HEK293 (cell line): ENCODE data around the gene NCKAP5.

ENCODE experiments used
- ZNF24 ChIP-seq: fragments of 450-650 bp; formaldehyde crosslinking; IDR thresholded peaks from 2 replicates; pipeline ENCODE4 v1.5.1; 2016; ENCODE audit warnings: missing biosample characterization, missing genetic modification characterization
- ZNF350 ChIP-seq: fragments of 450-650 bp; formaldehyde crosslinking; IDR thresholded peaks from 2 replicates; pipeline ENCODE4 v1.5.0; 2017; ENCODE audit warnings: missing biosample characterization, mild to moderate bottlenecking, missing genetic modification characterization
- ZNF558 ChIP-seq: fragments of 450-650 bp; formaldehyde crosslinking; IDR thresholded peaks from 2 replicates; pipeline ENCODE4 v1.5.1; 2016; ENCODE audit warnings: missing biosample characterization, missing genetic modification characterization
- TF ChIP-seq, protein P1 (sequence below): fragments of 450-650 bp; formaldehyde crosslinking; IDR thresholded peaks from 2 replicates; pipeline ENCODE4 v1.5.1; 2016; ENCODE audit warnings: missing biosample characterization, missing genetic modification characterization
- TF ChIP-seq, protein P2 (sequence below): sonication (generic); formaldehyde crosslinking; IDR thresholded peaks from 2 replicates; pipeline ENCODE4 v1.8.1; 2022; ENCODE audit warnings: mild to moderate bottlenecking, moderate library complexity, missing genetic modification reagents

DNA sequence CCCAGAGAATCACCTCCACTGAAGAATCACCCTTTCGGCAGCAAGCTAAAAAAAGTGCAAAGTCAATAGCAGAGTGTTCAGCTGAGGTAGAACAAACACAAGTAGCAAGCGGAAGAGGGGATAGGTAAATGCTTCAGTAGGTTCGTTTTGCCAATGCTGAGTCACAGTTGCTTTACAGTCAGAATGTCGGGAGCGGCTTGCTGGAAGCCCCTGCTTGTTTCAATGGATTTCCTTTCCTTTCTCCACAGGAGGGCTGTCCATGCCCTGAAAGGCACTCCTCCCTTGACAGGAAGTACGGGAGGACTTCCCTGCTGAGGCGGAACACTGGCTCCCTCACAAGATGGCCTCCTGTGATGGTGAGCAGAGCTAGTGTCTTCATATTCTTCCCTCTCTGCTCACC, 752.0 kb downstream of the NCKAP5 start:
- TF ChIP-seq, protein P1, sequence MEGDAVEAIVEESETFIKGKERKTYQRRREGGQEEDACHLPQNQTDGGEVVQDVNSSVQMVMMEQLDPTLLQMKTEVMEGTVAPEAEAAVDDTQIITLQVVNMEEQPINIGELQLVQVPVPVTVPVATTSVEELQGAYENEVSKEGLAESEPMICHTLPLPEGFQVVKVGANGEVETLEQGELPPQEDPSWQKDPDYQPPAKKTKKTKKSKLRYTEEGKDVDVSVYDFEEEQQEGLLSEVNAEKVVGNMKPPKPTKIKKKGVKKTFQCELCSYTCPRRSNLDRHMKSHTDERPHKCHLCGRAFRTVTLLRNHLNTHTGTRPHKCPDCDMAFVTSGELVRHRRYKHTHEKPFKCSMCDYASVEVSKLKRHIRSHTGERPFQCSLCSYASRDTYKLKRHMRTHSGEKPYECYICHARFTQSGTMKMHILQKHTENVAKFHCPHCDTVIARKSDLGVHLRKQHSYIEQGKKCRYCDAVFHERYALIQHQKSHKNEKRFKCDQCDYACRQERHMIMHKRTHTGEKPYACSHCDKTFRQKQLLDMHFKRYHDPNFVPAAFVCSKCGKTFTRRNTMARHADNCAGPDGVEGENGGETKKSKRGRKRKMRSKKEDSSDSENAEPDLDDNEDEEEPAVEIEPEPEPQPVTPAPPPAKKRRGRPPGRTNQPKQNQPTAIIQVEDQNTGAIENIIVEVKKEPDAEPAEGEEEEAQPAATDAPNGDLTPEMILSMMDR (tag by site-specific recombination), result no peak
- TF ChIP-seq ZNF558 (tag by site-specific recombination) (no peak), ZNF24 (no peak), ZNF350 (tag by site-specific recombination) (no peak)
- TF ChIP-seq, protein P2, sequence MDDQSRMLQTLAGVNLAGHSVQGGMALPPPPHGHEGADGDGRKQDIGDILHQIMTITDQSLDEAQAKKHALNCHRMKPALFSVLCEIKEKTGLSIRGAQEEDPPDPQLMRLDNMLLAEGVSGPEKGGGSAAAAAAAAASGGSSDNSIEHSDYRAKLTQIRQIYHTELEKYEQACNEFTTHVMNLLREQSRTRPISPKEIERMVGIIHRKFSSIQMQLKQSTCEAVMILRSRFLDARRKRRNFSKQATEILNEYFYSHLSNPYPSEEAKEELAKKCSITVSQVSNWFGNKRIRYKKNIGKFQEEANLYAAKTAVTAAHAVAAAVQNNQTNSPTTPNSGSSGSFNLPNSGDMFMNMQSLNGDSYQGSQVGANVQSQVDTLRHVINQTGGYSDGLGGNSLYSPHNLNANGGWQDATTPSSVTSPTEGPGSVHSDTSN (CRISPR knock-in tag), result no peak
